ENCODE results near the gene MX1.

DNA sequence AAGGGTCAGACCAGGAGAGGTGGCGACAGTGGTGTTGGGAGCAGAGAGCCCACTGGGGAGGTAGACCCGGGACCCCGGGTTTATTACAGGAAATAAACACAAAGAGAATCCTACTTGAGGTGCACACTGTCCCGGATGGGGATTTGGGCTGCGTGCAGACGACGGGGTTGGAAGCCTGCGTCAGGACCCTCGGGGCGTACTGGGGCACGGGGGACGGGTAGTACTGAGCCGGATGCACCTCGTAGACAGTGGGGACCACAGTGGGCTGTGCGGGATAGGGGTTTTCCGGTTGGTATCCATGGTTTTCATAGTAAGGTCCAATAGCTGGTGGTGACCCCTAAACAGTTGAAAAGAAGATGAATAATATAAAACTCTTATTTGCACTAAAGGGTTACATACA is 68.2 kb downstream of the MX1 start:
- TF ChIP-seq, protein P1, sequence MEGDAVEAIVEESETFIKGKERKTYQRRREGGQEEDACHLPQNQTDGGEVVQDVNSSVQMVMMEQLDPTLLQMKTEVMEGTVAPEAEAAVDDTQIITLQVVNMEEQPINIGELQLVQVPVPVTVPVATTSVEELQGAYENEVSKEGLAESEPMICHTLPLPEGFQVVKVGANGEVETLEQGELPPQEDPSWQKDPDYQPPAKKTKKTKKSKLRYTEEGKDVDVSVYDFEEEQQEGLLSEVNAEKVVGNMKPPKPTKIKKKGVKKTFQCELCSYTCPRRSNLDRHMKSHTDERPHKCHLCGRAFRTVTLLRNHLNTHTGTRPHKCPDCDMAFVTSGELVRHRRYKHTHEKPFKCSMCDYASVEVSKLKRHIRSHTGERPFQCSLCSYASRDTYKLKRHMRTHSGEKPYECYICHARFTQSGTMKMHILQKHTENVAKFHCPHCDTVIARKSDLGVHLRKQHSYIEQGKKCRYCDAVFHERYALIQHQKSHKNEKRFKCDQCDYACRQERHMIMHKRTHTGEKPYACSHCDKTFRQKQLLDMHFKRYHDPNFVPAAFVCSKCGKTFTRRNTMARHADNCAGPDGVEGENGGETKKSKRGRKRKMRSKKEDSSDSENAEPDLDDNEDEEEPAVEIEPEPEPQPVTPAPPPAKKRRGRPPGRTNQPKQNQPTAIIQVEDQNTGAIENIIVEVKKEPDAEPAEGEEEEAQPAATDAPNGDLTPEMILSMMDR (IDR thresholded peaks at IDR 0.05): no peak
- no peak for TF ChIP-seq POLR2AphosphoS5 (IDR thresholded peaks at IDR 0.05; ENCODE audit: insufficient read depth in 1 of 2, low read depth in 1 of 2)
